ENCODE data around the gene SLIT3.

Gene SLIT3

DNA sequence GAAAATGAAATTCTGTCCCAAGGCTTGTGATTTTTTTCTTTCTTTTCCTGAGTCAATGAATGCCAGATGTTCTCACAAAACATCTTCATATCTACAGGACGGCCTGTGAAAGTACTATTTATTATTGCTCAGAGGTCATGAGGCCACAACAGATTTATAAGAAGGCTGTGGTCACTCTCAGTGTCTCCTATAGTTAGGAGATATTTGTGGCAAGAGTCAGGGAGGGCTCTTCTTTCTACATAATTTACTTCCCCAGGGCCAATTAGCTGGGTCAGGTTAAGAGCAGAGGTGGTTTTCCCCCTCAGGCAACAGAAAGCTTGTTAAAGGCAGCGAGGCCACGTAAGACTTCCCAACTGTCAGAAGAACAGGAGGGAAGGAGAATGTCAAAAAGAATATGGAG is 248.7 kb downstream of the SLIT3 start:
- TF ChIP-seq, protein P1, sequence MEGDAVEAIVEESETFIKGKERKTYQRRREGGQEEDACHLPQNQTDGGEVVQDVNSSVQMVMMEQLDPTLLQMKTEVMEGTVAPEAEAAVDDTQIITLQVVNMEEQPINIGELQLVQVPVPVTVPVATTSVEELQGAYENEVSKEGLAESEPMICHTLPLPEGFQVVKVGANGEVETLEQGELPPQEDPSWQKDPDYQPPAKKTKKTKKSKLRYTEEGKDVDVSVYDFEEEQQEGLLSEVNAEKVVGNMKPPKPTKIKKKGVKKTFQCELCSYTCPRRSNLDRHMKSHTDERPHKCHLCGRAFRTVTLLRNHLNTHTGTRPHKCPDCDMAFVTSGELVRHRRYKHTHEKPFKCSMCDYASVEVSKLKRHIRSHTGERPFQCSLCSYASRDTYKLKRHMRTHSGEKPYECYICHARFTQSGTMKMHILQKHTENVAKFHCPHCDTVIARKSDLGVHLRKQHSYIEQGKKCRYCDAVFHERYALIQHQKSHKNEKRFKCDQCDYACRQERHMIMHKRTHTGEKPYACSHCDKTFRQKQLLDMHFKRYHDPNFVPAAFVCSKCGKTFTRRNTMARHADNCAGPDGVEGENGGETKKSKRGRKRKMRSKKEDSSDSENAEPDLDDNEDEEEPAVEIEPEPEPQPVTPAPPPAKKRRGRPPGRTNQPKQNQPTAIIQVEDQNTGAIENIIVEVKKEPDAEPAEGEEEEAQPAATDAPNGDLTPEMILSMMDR (conservative IDR thresholded peaks at IDR 0.05; ENCODE audit: low read depth, low read length), result no peak
- H3K4me3 ChIP-seq (ENCODE audit: low read depth, low read length), result no peak overlapping the region
- no peak for DNase-seq (ENCODE audit: low read depth)

DNA sequence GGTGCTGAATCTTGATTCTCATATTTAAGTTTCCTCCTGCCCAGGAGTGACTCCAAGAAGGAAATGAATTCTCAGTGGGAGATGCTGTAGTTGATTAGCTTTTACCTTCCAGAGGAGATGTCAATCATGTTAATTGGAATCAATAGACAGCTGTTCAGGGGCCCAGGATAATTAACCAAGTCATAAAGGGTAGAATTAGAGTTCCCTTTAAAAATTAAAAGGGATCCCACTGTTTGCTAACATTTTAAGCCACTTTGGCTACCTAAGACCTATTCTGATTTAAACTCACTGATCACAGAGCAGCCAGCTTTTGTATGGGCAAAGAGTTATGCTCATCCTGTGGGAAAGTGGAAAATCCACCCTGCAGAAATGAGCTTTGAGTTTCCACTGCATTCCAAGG is 249.6 kb downstream of the SLIT3 start:
- TF ChIP-seq, protein P1 (conservative IDR thresholded peaks at IDR 0.05; ENCODE audit: low read depth, low read length), result no peak
- no peak overlapping the region for H3K4me3 ChIP-seq (ENCODE audit: low read depth, low read length)
- no peak for DNase-seq (ENCODE audit: low read depth)

DNA sequence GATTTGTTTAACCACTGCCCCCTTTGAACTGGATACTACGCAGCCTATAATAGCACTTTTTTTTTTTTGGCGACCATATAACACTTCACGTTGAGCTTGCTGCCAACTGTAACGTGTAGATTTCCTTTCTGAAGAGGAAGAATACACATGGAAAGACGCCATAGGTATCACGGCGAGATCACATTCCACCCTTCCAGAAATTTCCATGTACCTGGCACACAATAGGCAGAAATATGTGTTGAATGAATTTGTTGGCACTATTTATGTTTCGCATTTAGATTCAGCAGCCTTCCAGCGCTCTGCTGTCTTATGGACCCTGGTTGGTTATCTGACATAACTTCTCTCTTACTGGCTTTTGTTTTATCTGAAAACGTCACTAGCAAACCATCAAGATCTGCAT is 250.3 kb downstream of the SLIT3 start:
- H3K4me3 ChIP-seq (ENCODE audit: low read depth, low read length), result no peak overlapping the region
- TF ChIP-seq, protein P1 (conservative IDR thresholded peaks at IDR 0.05; ENCODE audit: low read depth, low read length), result no peak
- DNase-seq (ENCODE audit: low read depth), result no peak

DNA sequence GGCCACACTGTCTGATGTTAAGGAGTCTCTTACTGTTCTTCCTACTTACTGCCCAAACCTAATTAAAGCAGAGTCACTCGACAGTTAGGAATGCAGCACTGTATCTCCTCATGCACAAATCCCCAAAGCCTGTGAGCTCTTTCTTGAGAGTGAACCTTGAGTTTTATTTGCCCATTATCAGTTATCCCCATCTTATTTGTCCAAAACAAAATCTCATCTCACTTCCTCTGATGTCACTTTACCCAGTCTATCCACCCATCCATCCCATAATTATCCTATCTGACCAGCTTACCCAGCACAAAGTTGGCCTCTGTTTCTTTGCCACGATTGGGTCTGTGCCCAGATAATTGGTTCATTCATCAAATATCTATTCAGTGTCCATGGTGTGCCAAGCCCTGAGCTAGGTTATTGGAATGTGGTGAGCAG is 250.8 kb downstream of the SLIT3 start:
- DNase-seq (ENCODE audit: low read depth), result no peak
- TF ChIP-seq, protein P1 (conservative IDR thresholded peaks at IDR 0.05; ENCODE audit: low read depth, low read length), result no peak
- H3K4me3 ChIP-seq (ENCODE audit: low read depth, low read length), result no peak overlapping the region

DNA sequence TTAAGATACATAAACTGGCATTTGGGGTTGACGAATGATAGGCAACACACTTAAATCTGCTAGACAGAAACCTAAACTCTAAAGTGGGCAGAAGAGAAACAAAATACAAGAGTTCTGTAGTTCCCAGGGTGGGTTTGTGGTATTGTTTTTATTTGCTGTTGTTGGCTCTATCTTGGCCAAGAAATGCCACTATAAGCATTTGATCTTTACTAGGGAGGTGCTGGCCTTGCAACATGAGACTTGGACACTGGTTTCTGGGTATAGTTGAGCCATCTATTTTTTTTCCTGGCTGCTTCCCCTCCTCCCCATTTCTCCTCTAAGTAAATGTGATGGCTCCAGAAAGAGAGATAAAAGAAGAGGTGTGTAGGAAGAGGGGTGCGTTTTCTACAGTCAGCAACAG is 251.2 kb downstream of the SLIT3 start:
- H3K4me3 ChIP-seq (ENCODE audit: low read depth, low read length), result no peak overlapping the region

DNA sequence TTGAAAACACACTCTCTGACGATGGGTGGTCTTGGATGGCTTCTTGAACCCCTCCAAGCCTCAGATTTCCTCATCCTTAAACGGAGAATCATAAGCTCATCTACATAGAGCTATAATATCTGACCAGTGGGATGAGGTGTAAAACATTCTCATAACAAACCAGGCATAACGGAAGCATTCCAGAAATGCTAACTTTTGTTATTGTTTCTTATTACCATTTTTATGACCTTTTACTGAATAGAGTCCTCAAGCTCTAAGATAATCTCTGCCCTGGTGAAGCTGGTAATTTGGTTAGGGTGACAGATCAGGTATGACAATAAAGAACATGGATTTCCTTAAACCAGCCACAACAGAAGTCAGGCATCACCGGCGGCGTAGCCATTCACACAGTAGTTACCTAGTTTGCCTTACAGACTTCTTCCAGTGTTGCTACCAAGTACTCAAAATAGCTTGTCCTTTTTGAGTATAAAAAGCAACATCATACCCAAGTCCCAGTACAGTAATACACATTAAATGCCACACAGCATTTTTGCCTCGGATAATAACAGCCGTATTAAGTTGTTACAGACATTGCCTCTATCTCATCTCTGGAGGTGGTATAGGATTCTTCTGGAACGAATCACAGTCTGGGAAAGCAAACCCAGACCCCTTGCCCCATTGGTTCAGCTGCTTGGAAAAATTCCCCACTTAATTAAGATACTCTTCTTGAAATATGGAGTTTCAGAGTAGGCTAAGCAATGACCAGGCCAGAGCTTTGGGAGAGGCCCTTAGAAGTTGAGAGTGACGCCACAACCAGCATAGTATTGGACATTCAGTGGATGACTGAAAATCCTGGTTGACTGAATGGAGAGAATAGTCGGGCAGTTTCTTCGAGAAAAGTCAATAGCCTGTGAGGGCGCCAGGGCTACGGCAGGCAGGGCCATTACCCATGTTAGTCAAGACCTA is 252.5 kb downstream of the SLIT3 start:
- no peak overlapping the region for H3K4me3 ChIP-seq (ENCODE audit: low read depth, low read length)
- no peak for DNase-seq (ENCODE audit: low read depth)
- TF ChIP-seq, protein P1 (conservative IDR thresholded peaks at IDR 0.05; ENCODE audit: low read depth, low read length), result no peak

More for the DNA sequence above, 251.2 kb downstream of the SLIT3 start:
- TF ChIP-seq, protein P1 (conservative IDR thresholded peaks at IDR 0.05; ENCODE audit: low read depth, low read length), result no peak
- no peak for DNase-seq (ENCODE audit: low read depth)

DNA sequence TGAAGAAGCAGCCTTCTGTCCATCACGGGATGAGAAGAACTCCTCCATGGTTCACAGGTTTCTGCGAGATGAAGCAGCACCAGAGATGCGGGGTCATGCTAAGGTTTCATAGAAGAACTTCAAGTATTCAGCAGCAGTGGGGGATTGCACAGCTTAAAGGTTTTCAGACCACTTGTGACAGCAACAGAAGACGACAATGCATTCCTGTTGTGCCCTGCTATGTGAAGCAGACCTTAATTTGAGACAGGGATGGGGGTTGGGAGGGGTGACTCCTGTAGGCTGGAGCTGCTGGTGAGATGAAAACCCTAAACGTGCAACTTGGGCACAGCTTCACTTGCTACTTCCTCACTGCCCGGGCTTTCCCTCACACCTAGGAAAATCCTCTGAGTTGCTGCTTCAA is 256.0 kb downstream of the SLIT3 start:
- H3K4me3 ChIP-seq (ENCODE audit: low read depth, low read length), result no peak overlapping the region
- DNase-seq (ENCODE audit: low read depth), result no peak
- TF ChIP-seq, protein P1 (conservative IDR thresholded peaks at IDR 0.05; ENCODE audit: low read depth, low read length), result no peak
